ENCODE measurements around the gene UNC93A.

UNC93A gene

DNA sequence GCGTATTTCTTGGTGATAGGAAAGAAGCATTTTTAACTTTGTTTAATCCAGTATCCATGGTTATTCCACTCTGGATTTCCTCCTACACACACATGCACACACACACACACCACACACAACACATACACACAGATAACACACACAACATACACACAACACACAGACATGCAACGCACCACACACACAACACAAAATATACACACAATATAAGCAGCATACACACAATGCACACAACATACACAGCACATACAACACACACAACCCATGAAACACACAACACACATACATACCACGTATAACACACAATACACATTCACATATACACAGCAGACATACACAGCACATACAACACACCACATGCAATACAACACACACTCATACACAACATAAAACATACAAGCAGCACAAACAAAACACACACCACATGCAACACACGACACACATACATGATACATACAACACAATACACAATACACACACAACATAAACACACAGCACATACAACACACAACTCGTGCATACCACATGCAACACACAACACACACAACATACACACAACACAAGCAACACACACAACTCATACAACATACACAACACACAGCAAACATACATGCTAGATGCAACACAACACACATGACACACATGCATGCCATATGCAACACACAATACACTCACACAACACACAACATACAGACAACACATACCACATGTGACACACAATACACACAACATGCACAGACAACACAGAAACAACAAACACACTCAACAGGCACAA is 46.7 kb downstream of the UNC93A start:
- H3K4me3 ChIP-seq (ENCODE audit: low read length), result no peak overlapping the region
- no peak for DNase-seq (ENCODE audit: low read depth)
- TF ChIP-seq, protein P1, sequence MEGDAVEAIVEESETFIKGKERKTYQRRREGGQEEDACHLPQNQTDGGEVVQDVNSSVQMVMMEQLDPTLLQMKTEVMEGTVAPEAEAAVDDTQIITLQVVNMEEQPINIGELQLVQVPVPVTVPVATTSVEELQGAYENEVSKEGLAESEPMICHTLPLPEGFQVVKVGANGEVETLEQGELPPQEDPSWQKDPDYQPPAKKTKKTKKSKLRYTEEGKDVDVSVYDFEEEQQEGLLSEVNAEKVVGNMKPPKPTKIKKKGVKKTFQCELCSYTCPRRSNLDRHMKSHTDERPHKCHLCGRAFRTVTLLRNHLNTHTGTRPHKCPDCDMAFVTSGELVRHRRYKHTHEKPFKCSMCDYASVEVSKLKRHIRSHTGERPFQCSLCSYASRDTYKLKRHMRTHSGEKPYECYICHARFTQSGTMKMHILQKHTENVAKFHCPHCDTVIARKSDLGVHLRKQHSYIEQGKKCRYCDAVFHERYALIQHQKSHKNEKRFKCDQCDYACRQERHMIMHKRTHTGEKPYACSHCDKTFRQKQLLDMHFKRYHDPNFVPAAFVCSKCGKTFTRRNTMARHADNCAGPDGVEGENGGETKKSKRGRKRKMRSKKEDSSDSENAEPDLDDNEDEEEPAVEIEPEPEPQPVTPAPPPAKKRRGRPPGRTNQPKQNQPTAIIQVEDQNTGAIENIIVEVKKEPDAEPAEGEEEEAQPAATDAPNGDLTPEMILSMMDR (conservative IDR thresholded peaks at IDR 0.05; ENCODE audit: low read depth, low read length), result no peak

DNA sequence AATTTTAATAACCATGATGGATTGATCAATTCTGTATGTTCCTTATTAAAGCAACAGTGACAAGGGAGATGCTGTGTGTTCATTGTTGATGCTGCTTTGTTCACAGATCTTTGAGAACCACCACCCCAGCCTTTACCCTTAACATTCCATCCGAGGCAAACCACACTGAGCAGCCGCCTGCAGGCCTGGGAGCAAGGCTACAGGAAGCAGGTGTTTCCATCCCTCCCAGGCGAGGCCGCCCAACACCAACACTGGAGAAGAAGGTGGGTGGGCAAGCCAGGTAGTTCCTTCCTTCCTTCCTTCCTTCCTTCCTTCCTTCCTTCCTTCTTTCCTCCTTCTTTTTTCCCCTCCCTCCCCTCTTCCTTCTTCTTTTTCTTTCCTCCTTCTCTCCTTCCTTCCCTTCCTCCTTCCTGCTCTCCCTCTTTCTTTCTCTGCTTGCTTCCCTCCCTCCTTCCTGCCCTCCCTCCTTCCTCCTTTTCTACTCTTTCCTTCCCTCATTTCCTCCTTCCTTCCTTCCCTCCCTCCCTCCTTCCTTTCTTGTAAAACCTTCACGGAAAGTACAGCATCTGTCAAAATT is 47.5 kb downstream of the UNC93A start:
- DNase-seq (ENCODE audit: low read depth), result no peak
- TF ChIP-seq, protein P1 (conservative IDR thresholded peaks at IDR 0.05; ENCODE audit: low read depth, low read length), result no peak

DNA sequence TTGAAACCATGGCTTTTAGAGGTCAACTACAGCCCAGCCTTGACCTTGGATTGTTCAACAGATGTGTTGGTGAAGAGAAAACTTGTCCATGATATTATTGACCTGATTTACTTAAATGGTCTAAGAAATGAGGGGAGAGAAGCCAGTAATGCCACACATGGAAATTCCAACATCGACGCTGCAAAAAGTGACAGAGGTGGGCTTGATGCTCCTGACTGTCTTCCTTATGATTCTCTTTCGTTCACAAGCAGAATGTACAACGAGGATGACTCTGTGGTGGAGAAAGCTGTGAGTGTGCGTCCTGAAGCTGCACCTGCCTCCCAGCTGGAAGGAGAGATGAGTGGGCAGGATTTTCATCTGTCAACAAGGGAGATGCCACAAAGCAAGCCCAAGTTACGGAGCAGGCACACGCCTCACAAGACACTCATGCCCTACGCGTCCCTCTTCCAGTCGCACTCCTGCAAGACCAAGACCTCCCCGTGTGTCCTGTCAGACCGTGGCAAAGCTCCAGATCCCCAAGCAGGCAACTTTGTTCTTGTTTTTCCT is 50.0 kb downstream of the UNC93A start:
- DNase-seq (ENCODE audit: low read depth), result no peak
- no peak overlapping the region for H3K4me3 ChIP-seq (ENCODE audit: low read length)
- TF ChIP-seq, protein P1 (conservative IDR thresholded peaks at IDR 0.05; ENCODE audit: low read depth, low read length), result no peak

More for the DNA sequence above, 47.5 kb downstream of the UNC93A start:
- H3K4me3 ChIP-seq (ENCODE audit: low read length), result no peak overlapping the region

DNA sequence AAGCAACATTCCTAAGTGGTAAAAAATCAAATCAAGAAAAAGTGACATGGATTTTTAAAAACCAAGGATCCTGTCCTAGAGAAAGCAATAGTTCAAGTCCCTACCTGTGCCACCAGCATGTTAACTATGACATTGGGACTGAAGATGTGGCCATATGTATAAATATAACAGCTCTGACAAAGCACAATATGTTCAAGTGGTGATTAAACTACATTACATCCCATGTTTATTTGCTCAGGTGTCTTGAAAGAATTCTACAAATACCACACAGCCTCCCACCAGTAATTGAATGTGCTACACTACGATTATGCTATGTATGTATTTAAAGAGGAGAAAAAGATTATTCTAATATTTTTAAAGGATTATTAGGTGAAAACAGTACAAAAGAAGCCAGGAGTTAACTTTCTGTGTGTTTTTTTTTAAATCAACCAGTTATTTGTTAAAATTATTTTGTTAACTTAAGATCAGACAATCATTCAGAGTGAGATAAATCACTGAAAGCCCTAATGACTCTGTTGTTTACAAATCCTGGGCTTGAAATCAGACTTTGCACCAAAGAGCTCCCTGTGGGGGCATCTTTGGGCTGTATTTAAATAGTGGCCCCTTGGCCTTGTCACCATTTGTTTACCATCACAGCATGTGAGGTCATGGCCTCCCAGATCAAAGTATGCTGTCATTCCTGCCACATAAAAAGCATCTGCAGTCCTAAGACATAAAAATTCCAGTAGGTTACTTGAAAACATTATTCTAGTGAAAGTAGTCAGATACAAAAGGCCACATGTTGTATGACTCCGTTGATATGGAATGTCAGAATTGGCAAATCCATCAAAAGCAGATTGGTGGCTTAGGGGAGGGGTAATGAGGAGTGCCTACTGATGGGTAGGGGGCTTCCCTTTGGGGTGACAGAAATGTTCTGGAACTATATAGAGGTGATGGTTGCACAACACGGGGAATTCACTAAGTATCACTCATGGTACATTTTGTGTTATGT is 50.8 kb downstream of the UNC93A start:
- TF ChIP-seq, protein P1 (conservative IDR thresholded peaks at IDR 0.05; ENCODE audit: low read depth, low read length), result no peak
- H3K4me3 ChIP-seq (ENCODE audit: low read length), result no peak overlapping the region
- DNase-seq (ENCODE audit: low read depth), result no peak

DNA sequence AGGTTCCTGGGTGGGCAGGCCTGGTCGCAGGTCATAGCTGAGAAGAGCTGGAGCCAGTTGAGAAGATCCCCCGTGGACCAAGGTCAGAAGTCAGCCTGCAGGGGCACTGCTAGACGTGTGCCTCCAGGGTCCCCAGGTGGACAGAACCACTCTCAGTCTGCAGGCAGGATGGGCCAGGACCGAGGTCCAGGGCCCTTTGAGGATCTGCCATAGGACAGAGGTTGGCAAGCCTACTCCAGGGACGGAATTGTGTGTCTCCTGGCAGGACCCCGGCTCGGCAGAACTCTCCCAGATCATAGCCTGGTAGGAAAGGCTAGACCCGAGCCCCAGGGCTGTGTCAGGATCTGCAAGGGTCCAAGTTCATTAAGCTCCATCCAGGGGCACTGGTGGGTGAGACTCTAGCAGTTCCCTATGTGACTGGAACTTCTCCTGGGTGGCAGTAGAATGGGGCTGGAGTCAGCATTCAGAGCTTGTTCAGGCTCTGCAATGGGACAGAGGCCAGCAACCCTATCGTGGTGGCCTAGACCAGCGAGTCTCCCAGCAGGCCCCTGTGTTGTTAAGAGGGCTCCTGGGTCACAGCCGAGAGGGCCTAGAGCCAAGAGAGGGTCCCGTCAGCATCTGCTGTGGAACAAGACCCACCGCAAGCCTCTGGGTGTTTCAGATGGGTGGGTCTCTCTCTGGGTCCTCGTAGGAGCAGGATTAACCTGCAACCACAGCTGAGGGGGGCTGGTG is 51.9 kb downstream of the UNC93A start:
- TF ChIP-seq, protein P1 (conservative IDR thresholded peaks at IDR 0.05; ENCODE audit: low read depth, low read length), result no peak
- DNase-seq (ENCODE audit: low read depth), result no peak
- no peak overlapping the region for H3K4me3 ChIP-seq (ENCODE audit: low read length)

DNA sequence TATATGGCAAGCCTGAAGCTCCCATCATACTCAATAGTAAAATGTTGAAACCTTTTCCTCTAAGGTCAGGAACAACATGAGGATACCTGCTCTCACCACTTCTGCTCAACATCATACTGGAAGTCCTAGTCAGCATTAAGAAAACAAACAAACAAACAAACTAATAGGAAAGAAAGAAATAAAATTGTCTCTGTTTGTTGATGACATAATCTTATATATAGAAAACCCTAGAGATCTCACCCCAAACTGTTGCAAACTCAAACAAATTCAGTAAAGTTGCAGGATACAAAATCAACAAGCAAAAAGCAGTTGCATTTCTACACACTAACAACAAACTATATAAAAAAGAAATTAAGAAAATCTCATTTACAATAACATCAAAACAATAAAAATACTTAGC is 54.2 kb downstream of the UNC93A start:
- TF ChIP-seq, protein P1 (conservative IDR thresholded peaks at IDR 0.05; ENCODE audit: low read depth, low read length), result no peak
- H3K4me3 ChIP-seq (ENCODE audit: low read length), result no peak overlapping the region
- DNase-seq (ENCODE audit: low read depth), result no peak
